Smooth muscle cell (in vitro differentiated cells): ENCODE results near the gene ZNF705A. TPM values are rescaled to one million over a fixed set of nuclear protein-coding genes. Genes with fewer than 3 reads are reported as not detected.

Source experiments
- polyA plus RNA-seq: library from polyadenylated mRNA; unstranded; fragments of >200 nt; fragmentation: Nextera tagmentation; extraction: Ambion mirVana; gene quantifications from 2 replicates; pipeline ENCODE4 v1.2.1, GENCODE V29; 2016
- total RNA-seq: library from RNA; depleted of rRNA; stranded (reverse); fragments of >200 nt; gene quantifications from 2 replicates; pipeline ENCODE4 v1.2.3, GENCODE V29; 2014

ZNF705A gene
- total and polyA plus RNA-seq, 2 experiments from 2014 or later, result 0.04 TPM; not detected in 1

Other genes with a start within 250 kb of the ZNF705A start
- 938 and 998 TPM in 2 replicates for gene SLC2A3, start 220.8 kb upstream of the ZNF705A start, total RNA-seq
- gene SLC2A3, start 220.8 kb upstream of the ZNF705A start, polyA plus RNA-seq, result 211 and 466 TPM in 2 replicates
- 13.2 and 19.0 TPM in 2 replicates for gene FOXJ2, start 124.3 kb upstream of the ZNF705A start, total RNA-seq
- gene FOXJ2, start 124.3 kb upstream of the ZNF705A start, polyA plus RNA-seq, result 16.3 and 21.5 TPM in 2 replicates
- gene C3AR1, start 90.7 kb upstream of the ZNF705A start, total RNA-seq, result 2.1 and 3.0 TPM in 2 replicates
- gene C3AR1, start 90.7 kb upstream of the ZNF705A start, polyA plus RNA-seq, result 2.6 and 3.2 TPM in 2 replicates
- 49.3 and 54.9 TPM in 2 replicates for gene NECAP1, start 74.7 kb upstream of the ZNF705A start, total RNA-seq
- gene NECAP1, start 74.7 kb upstream of the ZNF705A start, polyA plus RNA-seq, result 31.7 and 31.9 TPM in 2 replicates
- gene CLEC4A, start 33.4 kb upstream of the ZNF705A start, total RNA-seq, result 0.27 and 0.40 TPM in 2 replicates
- 1.2 and 4.5 TPM in 2 replicates for gene CLEC4A, start 33.4 kb upstream of the ZNF705A start, polyA plus RNA-seq
- gene FAM90A1, start 70.6 kb downstream of the ZNF705A start, total RNA-seq, result not detected in 2 replicates
- gene FAM90A1, start 70.6 kb downstream of the ZNF705A start, polyA plus RNA-seq, result not detected in 2 replicates